HG02798 (cell line): ENCODE data around the gene BTG1.

Experiments used
- ATAC-seq: cut with Tn5 transposase; IDR thresholded peaks from one replicate; pipeline ENCODE4 v1.9.1; 2021; ENCODE audit warnings: mild to moderate bottlenecking; ENCODE audit not compliant: unreplicated experiment, poor library complexity

The BTG1 gene

DNA sequence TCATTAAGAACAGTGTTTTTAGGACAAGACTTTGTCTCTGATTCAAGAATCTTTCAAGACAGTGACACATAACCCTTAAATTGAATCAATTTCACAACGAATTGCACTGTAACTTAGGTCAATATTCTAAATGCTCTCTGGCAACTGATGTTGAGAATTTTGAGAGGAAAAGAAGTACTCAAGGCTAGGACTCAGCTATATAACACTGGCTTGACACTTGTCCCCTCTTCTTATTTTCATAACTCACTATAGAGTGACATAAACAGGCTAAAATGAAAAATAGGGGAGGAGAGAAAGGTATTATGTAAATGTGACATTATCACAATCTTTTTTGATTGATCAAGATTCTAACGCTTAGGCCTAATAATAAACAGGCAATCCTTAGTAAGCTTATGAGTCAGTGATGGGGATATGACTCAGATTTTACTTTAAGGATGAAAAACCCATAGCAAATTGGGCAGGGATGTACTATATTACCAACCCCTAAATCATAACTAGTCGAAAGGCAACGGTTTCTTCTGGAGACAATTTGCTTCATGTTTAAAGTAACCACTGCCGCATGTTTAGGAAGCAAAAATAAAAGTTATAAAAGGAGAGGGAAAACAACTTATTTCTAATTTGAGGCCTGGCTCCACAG lies 10.9 kb downstream of the BTG1 start:
- ATAC-seq = no peak

DNA sequence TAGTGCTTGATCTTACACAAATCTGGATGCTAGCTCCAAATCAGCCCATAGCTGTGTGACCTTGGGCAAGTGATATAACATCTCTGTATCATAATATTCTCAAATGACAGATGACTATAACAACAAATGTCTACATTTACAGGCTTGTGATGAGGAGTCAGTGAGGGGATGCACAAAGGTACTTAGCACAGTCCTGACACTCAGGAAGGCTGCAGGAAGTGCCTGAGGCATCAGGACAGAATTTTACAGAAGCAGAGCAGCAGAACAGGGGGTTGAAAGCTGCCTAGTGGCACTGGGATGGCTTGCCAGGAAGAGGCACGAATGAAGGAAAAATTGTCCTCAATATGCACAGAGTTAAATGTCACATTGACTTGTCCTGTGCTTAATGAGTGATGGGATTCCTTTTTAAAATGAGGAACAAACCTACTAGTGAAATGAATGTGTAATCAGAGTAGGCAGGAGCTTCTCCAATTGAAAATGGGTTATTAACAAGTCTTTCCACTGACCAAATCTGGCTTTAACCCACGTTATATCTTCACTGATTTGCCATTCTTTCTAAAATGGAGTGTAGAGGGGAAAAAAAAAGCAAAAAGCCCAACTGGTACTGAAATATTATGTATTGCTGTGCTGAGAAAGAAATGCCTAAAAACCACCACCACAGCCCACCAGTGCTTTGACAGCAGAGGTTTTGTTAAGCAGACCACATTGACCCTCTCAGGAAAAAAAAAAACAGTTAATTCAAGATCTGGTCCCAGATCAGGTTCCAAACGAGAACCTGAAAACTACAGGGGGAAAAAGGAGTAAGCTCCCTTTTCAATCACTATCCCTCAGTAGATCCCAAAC lies 11.6 kb downstream of the BTG1 start:
- peak; percentile 32 for ATAC-seq

- no peak for ATAC-seq
Observed at GRCh38 chr12:92133171-92133570, 12.5 kb downstream of the BTG1 start.

- ATAC-seq = peak; percentile 13
Observed at GRCh38 chr12:92132288-92132687, 13.4 kb downstream of the BTG1 start.

DNA sequence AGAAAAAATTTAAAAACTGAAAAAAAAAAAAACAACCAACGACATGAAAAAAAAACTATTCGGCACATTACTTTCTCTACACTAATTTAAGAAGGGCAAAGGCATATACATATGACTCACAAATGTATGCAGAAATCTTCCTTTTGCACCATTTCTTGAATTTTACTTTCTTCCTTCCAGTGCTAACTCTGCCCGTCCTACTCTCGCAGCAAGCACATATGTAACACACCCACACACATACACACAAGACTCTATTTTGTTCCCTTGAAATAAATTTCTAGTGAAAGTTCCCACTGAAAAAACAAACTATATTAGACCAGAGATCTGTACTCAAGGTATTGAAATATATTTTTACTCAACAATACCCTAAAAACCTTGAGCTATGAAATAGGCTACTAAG lies 14.6 kb downstream of the BTG1 start:
- ATAC-seq = no peak

- ATAC-seq = no peak
Observed at GRCh38 chr12:92129609-92130008, 16.0 kb downstream of the BTG1 start.

DNA sequence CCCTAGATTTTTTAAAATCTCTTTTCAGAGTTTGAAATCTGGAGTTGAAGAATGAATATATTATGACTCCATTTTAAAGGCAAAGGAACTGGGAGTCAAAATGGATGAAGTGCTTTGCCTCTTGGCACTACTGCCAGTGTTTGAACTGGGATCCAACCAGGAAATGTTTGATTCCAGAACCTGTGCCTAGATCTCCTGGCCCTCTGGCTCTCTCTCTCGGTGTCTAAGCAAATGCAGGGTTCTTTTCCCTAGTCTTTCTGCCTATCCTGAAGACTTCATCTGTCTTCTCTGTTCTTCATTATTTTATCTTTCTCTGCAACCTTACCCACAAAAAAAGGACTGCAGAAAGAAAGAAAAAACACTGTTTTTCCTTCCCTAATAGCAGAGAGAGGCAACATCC lies 17.0 kb downstream of the BTG1 start:
- no peak for ATAC-seq

DNA sequence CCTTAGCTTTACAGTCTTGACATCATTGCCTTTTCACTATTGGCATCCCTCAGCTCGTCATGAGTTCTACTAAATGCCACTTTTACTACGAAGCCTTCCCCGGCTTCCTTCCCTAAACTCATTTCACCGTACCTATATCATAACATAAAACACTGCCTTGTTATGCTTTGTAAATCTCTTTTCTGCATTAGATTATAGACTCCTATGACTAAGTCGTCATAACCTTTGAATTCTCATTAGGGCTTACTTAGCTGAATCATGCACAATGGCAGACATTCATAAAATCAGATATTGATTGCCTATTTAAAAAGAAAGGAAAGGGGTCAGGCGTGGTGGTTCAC lies 21.0 kb downstream of the BTG1 start:
- peak; percentile 15 for ATAC-seq

DNA sequence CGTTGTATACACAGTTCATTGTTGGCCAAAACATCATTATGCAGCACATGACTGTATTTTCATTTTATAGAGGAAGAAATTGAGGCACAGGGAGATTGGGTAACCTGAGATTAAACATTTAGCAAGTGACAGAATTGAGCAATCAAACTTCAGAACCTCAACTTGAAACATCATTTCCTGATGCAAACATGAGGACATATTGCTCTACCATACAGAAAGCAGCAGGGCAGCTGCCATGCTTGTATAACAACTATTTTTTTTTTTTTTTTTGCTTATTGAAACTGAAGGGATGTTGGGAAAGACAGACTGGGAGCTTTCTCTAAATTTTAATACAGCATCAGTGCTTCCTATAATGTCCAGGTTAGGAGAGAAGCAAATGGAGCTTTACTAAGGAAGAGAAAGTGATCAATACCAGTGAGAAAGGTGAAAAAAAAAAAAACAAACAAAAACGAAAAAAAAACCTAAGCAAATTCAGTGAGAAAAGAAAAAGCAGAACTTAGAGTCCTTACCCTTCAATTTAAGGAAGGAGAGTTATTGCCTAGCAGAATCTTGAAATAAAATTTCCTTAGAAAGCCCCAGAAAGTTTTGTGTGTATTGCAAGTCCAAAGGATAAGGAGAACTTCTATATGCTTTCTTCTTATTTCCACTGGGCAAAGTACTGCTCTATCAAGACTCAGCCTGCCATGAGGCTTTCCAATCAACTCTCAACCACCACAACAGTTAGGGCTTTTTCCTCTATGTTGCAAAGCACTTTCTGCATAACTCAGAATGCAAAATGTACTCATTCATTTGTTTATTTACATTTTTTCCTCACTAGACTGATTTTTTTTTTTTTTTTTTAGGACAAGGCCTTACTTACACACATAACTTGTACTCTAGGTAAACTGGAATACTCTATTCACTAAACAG lies 21.6 kb downstream of the BTG1 start:
- peak; percentile 45 for ATAC-seq

DNA sequence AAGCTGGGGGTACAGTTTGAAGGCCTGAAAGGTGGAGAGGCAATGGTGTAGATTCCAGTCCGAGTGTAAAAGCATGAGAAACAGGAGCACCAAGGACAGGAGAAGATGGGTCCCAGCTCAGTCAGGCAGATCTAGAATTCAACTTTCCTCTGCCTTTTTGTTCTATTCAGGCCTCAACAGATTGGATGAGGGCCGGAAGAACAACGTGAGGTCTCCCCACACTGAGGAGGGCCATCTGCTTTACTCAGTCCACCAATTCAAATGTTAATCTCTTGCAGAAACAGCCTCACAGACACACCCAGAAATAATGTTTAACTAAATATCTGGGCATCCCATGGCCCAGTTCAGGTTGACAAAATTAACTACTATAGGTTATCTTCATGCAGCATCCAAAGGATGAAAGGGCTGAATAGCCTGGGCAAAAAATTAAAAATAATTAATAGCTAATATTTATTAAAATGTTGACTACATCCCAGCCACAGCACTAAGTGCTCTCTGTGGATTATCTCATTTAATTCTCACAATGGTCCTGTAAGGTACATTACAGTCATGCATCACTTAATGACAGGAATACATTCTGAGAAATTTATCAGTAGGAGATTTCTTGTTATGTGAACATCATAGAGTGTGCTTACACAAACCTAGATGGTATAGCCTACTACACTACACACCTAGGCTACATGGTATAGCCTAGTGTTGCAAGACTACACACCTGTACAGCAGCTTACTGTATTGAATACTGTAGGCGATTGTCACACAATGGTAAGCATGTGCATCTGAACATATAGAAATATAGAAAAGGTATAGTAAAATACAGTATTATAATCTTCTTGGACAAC lies 22.5 kb downstream of the BTG1 start:
- no peak for ATAC-seq

DNA sequence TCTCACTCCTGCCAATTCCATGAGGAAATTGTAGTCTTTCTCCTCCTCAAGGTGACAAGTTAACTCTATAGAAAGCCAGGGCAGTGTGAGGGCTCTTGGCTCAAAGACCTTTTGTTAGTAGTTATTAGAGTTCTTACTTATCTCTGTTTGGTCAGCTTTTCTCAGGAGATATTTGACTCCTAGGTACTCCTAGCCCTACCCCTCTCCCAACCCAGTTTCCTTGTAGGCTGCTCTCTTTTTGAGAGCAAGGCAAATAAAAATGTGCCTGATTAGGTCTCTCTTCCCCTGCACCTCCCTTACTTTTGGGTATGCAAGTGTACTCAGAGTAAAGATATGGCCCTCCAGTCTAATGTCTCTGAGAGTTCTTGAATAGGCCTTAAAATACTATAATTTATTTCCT lies 23.8 kb downstream of the BTG1 start:
- ATAC-seq = no peak

- ATAC-seq = no peak
Observed at GRCh38 chr12:92118826-92119536, 26.7 kb downstream of the BTG1 start.

- no peak for ATAC-seq
Observed at GRCh38 chr12:92114834-92115233, 30.8 kb downstream of the BTG1 start.

- peak; percentile 60 for ATAC-seq
Observed at GRCh38 chr12:92111256-92111655, 34.4 kb downstream of the BTG1 start.

DNA sequence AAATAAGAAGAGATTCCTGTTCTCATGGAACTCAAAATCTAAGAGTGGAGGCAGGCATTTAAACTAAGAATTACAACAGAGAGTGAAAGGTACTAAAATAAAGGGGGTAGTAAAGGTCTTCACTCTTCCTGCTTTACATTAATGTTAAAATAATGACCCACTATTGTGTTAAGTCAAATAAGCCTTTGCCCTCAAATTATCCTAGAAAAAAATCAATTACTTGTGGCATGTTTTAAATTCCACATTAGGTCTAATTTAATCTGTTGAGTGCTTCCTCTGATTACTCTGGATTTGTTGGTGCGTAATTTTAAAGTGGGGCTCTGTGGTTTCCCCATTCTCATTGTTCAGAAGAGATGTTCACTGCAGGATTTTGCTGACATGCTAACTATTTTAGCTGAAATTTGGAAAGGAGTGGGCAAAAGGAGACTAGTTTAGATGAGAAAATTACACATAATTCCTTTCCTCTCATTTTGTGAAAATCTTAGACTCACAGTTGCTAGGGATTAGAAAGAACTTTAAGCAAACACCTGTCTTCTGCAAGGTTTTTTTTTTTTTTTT lies 35.5 kb downstream of the BTG1 start:
- no peak for ATAC-seq

DNA sequence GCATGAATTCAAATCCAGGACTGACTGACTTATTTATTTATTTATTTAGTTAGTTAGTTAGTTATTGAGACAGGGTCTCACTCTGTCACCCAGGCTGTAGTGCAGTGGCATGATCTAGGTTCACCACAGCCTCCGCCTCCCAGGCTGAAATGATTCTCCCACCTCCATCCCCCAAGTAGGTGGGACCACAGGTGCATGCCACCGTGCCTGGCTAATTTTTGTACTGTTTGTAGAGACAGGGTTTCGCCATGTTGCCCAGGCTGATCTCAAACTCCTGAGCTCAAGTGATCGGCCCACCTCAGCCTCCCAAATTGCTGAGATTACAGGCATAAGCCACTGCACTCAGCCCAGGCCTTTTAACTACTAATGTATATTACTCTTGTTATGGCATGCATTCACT lies 36.0 kb downstream of the BTG1 start:
- ATAC-seq = no peak

- no peak for ATAC-seq
Observed at GRCh38 chr12:92108651-92109050, 37.0 kb downstream of the BTG1 start.

GRCh38 chr12:92107621-92108131 lies 38.0 kb downstream of the BTG1 start:
- ATAC-seq = no peak

GRCh38 chr12:92107094-92107493 lies 38.6 kb downstream of the BTG1 start:
- ATAC-seq = no peak
